GM12892 (cell line): ENCODE results near the gene COL16A1.

ENCODE experiments used
- POLR2A ChIP-seq: IDR thresholded peaks from 2 replicates; pipeline ENCODE4 v1.6.1; 2011; ENCODE audit warnings: low read depth, low read length, control low read depth
- POLR2AphosphoS5 ChIP-seq: IDR thresholded peaks from 2 replicates; pipeline ENCODE4 v1.6.1; 2011; ENCODE audit warnings: low read depth, low read length, control low read depth
- TAF1 ChIP-seq: IDR thresholded peaks from 2 replicates; pipeline ENCODE4 v1.6.1; 2011; ENCODE audit warnings: low read depth, mild to moderate bottlenecking, control low read depth, low read length, borderline replicate concordance

- TF ChIP-seq POLR2A (no peak), TAF1 (no peak), POLR2AphosphoS5 (no peak)
Measured at GRCh38 chr1:31693231-31693630, 10.6 kb downstream of the COL16A1 start.
